Thyroid gland (tissue), 4 donors: ENCODE measurements around the gene CORO1C.

ENCODE experiments used
- CTCF ChIP-seq, 6 experiments: fragments of 200-600 bp in 3 of 6; fragments of 450-650 bp in 3 of 6; sonication (generic) in 3 of 6; IDR thresholded peaks; one replicate each; pipeline ENCODE4 v1.5.1; 2016 to 2019; ENCODE audit warnings: antibody characterized with exemption in 6 of 6, mild to moderate bottlenecking in 2 of 6, inconsistent platforms in 1 of 6, moderate library complexity in 1 of 6
- POLR2A ChIP-seq, 2 donors: fragments of 450-650 bp; IDR thresholded peaks; one replicate each; pipeline ENCODE4 v1.6.1; 2017; ENCODE audit warnings: antibody characterized with exemption in 2 of 2, mild to moderate bottlenecking in 2 of 2, moderate library complexity in 1 of 2

DNA sequence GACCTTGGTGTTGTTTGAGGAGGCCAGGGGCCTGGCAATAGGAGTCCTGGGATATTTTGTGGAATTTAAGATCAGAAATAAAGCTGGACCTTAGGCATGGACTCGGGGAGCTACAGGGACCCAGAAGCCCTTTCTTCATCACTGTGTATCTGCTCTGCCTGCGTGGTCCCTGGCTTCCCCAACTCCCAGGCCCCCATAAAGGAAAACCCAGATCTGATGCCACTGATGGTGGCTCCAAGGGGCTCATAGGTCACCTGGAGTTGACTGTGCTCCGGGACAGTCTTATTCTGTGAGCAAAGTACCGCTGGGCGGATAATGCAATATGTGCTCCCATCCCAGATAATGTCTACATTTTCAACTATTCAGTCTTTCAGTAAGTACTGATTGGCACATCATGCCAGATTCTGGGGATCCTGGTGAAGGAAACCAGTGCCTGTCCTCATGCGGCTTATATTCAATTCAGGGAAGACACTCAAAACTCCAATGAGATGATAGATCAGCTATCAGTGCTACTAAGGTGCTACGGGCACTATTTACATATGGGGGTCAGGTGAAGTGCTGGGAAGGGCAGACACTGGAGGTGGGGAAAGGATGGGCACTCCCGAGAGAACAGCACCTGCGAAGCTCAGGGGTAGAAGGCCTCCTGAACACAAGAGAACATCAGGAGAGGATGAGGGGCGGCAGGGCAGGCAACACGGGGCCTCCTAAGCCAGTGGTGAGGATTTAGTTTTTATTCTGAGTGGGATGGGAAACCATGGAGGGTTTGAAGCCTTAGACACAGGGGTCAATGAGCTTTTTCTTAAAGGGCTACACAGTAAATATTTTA, 92.1 kb downstream of the CORO1C start:
- TF ChIP-seq CTCF (IDR thresholded peaks at IDR 0.05) (no peak), POLR2A (IDR thresholded peaks at IDR 0.05) (no peak)
